Measurements from ENCODE around the gene PRSS53. TPM values are rescaled to one million over a fixed set of nuclear protein-coding genes. Genes with fewer than 3 reads are reported as not detected.

Gene PRSS53
- total and polyA plus RNA-seq, 10 of the 15 experiments (the other 5 are each of a cell fraction or from before 2014, with no cell fraction given), result 0.35 to 3.4 (median 0.88) TPM; not detected in 2

DNA sequence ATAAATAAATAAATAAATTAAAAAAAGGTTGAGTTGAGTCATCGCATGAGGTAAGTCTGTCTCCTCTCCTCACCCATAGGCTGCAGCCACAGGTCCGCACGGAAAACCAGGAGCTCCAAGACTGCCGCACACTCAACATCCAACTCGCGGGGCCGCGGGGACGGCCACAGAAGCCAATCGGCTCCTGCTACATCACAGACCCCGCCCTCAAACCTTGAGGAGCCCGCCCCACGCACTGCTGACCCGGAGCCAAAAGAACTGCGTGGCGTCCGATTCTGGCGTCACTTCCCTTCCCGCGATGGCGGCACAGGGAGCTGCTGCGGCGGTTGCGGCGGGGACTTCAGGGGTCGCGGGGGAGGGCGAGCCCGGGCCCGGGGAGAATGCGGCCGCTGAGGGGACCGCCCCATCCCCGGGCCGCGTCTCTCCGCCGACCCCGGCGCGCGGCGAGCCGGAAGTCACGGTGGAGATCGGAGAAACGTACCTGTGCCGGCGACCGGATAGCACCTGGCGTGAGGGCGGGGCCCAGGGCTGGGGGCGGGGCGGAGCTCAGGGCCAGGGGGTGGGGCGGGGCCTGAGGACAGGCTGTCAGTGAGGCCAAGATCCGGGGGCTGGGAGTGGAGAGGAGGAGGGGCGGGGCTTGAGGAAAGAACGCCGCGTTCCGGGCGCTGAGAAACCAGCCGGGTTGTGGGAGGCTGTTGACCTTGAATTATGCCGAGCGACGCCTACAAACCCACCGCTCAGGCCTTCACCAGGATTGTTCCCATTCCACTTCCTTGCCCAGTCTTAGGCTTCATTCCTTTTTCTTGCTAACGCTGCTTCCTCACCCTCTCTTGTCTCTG, 28.9 kb upstream of the PRSS53 start, which contains the start of gene KAT8:
KAT8 (plus strand) TSS at position 281 of the 839 bp plus-strand sequence; CDS start at position 299, 18 bp downstream.
- peaks cover 3 to 9% of the 10 kb centered on the region in 2 experiments; a peak in 3 of 4 replicates for H3K36me3 ChIP-seq (ENCODE audit: control insufficient read depth in 2 of 2, insufficient read depth in 2 of 2, low read length in 1 of 2)
- no peaks in the 10 kb centered on the region for H3K9me3 ChIP-seq (replicated peaks; ENCODE audit: control insufficient read depth, insufficient read depth, low read length)
- ChIA-PET CTCF (interaction anchor here (0.5 to 1.4 kb wide), 8 partner anchors 25 to 334 kb away, joined by 3 to 15 read pairs (median 4); no protein-coding TSS in a partner anchor), SMC1A (ENCODE audit: uncharacterized antibody, unreplicated experiment) (interaction anchor here (0.6 to 2.4 kb wide), 4 partner anchors 17 to 266 kb away, joined by 3 to 7 read pairs (median 4); partner anchors contain the start of genes ZNF646 and ZNF668), RAD21 (ENCODE audit: unreplicated experiment) (interaction anchor here (0.6 to 5.2 kb wide), 14 partner anchors 10 to 595 kb away, joined by 3 to 48 read pairs (median 4); partner anchors contain the start of genes BCKDK, ZNF646 and ZNF668), POLR2A (interaction anchor here (0.6 to 1.7 kb wide), 19 partner anchors 9 to 752 kb away, joined by 3 to 24 read pairs (median 4); partner anchors contain the start of genes BCKDK, FUS, PHKG2 and PYCARD)
- TSS peak; percentile 83 for BruUV-seq (replicated peaks)
- intact Hi-C loops (cut with micrococcal nuclease; ENCODE audit: unreplicated experiment) (loop anchor here (10.0 kb wide), 1 partner anchor 757 kb away; the partner anchor contains the start of gene ZNF267), in situ Hi-C loops (cut with MboI) (loop anchor here (10.0 kb wide), 1 partner anchor 757 kb away; the partner anchor contains the start of gene ZNF267)
- peak within 1 kb of the TSS; percentile 74 for H2AFZ ChIP-seq (ENCODE audit: control insufficient read depth, low read depth, low read length)
- no peaks in the 10 kb centered on the region for H3K27me3 ChIP-seq (replicated peaks in 1 of 2; ENCODE audit: control insufficient read depth in 2 of 2, insufficient read depth in 2 of 2, low read length in 1 of 2)
- peak within 1 kb of the TSS; percentile 62 for H3K9ac ChIP-seq (ENCODE audit: control insufficient read depth, insufficient read depth, low read length)
- WGBS (ENCODE audit: insufficient coverage, insufficient replicate concordance, low lambda C conversion rate, missing lambda C conversion rate), result under 1% methylated on average over 50 of the region's 68 CpGs
- peaks cover 8% of the 10 kb centered on the region for H3K4me1 ChIP-seq (ENCODE audit: control insufficient read depth, insufficient read depth, low read length)
- peak within 1 kb of the TSS; percentile 59 for H3K4me2 ChIP-seq (ENCODE audit: control insufficient read depth, insufficient read depth)
- H3K4me3 ChIP-seq, result peak within 1 kb of the TSS; percentile 84
- peaks cover 11% of the 10 kb centered on the region for H3K79me2 ChIP-seq (ENCODE audit: control insufficient read depth, insufficient read depth, low read length)
- DNase-seq (ENCODE audit: low read depth, low spot score) (peak; percentile 72), FAIRE-seq (peak; percentile 90), ATAC-seq (peak; percentile 96)
- H4K20me1 ChIP-seq (ENCODE audit: control insufficient read depth, insufficient read depth), result no peaks in the 10 kb centered on the region
- H3K27ac ChIP-seq (ENCODE audit: control insufficient read depth, insufficient read depth), result peak within 1 kb of the TSS; percentile 73
- TF ChIP-seq NFYA (IDR thresholded peaks at IDR 0.05; ENCODE audit: borderline replicate concordance, low read depth, low read length) (no peak), YY1 (IDR thresholded peaks at IDR 0.05; ENCODE audit: low read depth, low read length) (peak; percentile 98), EGR1 (IDR thresholded peaks at IDR 0.05; ENCODE audit: borderline replicate concordance in 1 of 2, low read depth in 2 of 2, low read length in 2 of 2) (peak; percentile 33 to 42; a peak in 2 of 3 replicates), JUND (IDR thresholded peaks at IDR 0.05; ENCODE audit: low read depth, low read length) (no peak), RELA (IDR thresholded peaks at IDR 0.05; ENCODE audit: borderline replicate concordance, partially characterized antibody) (peak; percentile 67), POU2F2 (IDR thresholded peaks at IDR 0.05; ENCODE audit: borderline replicate concordance, low read depth, low read length) (peak; percentile 81; the same call in 2 of the 3 replicates), SMC3 (IDR thresholded peaks at IDR 0.05; ENCODE audit: borderline replicate concordance, low read length) (0 out of 2 replicates have a peak, but pooled peaks have one; percentile 6), RCOR1 (conservative IDR thresholded peaks at IDR 0.05; ENCODE audit: low read depth, low read length) (0 out of 2 replicates have a peak, but pooled peaks have one; percentile 33), TARDBP (IDR thresholded peaks at IDR 0.05; ENCODE audit: borderline replicate concordance) (peak; percentile 78; the same call in 1 of the 2 replicates), NR2C2 (IDR thresholded peaks at IDR 0.05; ENCODE audit: borderline replicate concordance, control insufficient read depth, insufficient read length, low read depth) (peak; percentile 70), SP1 (IDR thresholded peaks at IDR 0.05; ENCODE audit: low read depth, low read length) (peak; percentile 78), NR2F1 (conservative IDR thresholded peaks at IDR 0.05) (peak; percentile 64), IRF4 (IDR thresholded peaks at IDR 0.05; ENCODE audit: low read depth, low read length) (no peak)
- TF ChIP-seq, protein P1, sequence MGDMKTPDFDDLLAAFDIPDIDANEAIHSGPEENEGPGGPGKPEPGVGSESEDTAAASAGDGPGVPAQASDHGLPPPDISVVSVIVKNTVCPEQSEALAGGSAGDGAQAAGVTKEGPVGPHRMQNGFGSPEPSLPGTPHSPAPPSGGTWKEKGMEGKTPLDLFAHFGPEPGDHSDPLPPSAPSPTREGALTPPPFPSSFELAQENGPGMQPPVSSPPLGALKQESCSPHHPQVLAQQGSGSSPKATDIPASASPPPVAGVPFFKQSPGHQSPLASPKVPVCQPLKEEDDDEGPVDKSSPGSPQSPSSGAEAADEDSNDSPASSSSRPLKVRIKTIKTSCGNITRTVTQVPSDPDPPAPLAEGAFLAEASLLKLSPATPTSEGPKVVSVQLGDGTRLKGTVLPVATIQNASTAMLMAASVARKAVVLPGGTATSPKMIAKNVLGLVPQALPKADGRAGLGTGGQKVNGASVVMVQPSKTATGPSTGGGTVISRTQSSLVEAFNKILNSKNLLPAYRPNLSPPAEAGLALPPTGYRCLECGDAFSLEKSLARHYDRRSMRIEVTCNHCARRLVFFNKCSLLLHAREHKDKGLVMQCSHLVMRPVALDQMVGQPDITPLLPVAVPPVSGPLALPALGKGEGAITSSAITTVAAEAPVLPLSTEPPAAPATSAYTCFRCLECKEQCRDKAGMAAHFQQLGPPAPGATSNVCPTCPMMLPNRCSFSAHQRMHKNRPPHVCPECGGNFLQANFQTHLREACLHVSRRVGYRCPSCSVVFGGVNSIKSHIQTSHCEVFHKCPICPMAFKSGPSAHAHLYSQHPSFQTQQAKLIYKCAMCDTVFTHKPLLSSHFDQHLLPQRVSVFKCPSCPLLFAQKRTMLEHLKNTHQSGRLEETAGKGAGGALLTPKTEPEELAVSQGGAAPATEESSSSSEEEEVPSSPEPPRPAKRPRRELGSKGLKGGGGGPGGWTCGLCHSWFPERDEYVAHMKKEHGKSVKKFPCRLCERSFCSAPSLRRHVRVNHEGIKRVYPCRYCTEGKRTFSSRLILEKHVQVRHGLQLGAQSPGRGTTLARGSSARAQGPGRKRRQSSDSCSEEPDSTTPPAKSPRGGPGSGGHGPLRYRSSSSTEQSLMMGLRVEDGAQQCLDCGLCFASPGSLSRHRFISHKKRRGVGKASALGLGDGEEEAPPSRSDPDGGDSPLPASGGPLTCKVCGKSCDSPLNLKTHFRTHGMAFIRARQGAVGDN (IDR thresholded peaks at IDR 0.05), result 0 out of 2 replicates have a peak, but pooled peaks have one; percentile 37
- TF ChIP-seq, protein P2, sequence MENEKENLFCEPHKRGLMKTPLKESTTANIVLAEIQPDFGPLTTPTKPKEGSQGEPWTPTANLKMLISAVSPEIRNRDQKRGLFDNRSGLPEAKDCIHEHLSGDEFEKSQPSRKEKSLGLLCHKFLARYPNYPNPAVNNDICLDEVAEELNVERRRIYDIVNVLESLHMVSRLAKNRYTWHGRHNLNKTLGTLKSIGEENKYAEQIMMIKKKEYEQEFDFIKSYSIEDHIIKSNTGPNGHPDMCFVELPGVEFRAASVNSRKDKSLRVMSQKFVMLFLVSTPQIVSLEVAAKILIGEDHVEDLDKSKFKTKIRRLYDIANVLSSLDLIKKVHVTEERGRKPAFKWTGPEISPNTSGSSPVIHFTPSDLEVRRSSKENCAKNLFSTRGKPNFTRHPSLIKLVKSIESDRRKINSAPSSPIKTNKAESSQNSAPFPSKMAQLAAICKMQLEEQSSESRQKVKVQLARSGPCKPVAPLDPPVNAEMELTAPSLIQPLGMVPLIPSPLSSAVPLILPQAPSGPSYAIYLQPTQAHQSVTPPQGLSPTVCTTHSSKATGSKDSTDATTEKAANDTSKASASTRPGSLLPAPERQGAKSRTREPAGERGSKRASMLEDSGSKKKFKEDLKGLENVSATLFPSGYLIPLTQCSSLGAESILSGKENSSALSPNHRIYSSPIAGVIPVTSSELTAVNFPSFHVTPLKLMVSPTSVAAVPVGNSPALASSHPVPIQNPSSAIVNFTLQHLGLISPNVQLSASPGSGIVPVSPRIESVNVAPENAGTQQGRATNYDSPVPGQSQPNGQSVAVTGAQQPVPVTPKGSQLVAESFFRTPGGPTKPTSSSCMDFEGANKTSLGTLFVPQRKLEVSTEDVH (IDR thresholded peaks at IDR 0.05; ENCODE audit: low read depth, partially characterized antibody), result peak; percentile 51

All from GM12878 (cell line).